Astrocyte of the spinal cord (primary cell): ENCODE results near the gene SULT1A1.
"Not testable (repeated sequence)": the region's sequence is repeated elsewhere in the genome, so short reads cannot be mapped to it uniquely, and the experiment has no call there.

Source experiments
- DNase-seq: peaks from one replicate; pipeline ENCODE4 v3.0.0; 2011; ENCODE audit warnings: low read depth, low spot score
- H3K4me3 ChIP-seq: 2 replicates; pipeline ENCODE4 v1.5.1; 2011; ENCODE audit warnings: low read depth, mild to moderate bottlenecking, low read length, moderate library complexity
- CTCF ChIP-seq: IDR thresholded peaks from 2 replicates; pipeline ENCODE4 v1.5.1; 2012; ENCODE audit warnings: low read depth, mild to moderate bottlenecking, low read length, inconsistent platforms
- in situ Hi-C: cut with HindIII; loops from 2 replicates; pipeline ENCODE4 v1.10.0; 2017; ENCODE audit warnings: low sequenced_read_pairs

Gene SULT1A1

DNA sequence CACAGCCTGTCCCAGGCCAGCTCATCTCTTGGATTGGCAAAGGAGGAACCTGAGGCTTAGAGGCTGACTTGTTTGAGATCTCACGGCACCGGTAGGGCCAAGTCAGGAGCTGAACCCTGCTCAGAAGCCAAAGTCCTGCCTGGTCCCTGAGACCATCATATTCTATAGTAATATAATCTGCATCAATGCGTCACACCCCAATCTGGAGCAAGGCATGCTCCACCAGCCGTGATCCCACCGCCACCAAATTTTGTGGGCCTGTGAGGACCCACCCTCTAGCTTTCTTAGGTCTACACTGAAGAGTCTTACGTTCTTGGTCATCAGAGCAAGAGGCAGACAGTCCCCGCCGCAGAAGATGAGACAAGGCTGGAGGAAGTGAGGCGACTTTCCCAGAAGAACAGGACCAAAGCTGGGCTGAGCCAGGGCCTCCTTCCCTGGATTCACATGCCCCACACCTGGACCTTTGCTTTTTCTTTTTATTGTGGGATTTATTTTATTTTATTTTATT lies 2.7 kb downstream of the SULT1A1 start:
- no peak for TF ChIP-seq CTCF
- in situ Hi-C loops = no loop called here
- DNase-seq = no peak
- no peak overlapping the region for H3K4me3 ChIP-seq

- in situ Hi-C loops = no loop called here
- no peak overlapping the region for H3K4me3 ChIP-seq
- DNase-seq = no peak
- TF ChIP-seq CTCF = no peak
Observed at GRCh38 chr16:28606291-28607115, 3.3 kb downstream of the SULT1A1 start.

GRCh38 chr16:28604186-28604565 lies 5.7 kb downstream of the SULT1A1 start:
- DNase-seq = no peak

GRCh38 chr16:28603381-28604185 lies 6.3 kb downstream of the SULT1A1 start:
- H3K4me3 ChIP-seq = no peak overlapping the region
- in situ Hi-C loops = no loop called here
- TF ChIP-seq CTCF = no peak
- DNase-seq = no peak

More at GRCh38 chr16:28604186-28604565, 5.7 kb downstream of the SULT1A1 start:
- no peak overlapping the region for H3K4me3 ChIP-seq
- in situ Hi-C loops = no loop called here
- no peak for TF ChIP-seq CTCF

GRCh38 chr16:28602529-28602928 lies 7.3 kb downstream of the SULT1A1 start:
- no peak for TF ChIP-seq CTCF
- DNase-seq = no peak
- H3K4me3 ChIP-seq = no peak overlapping the region
- in situ Hi-C loops = no loop called here

GRCh38 chr16:28602062-28602461 lies 7.8 kb downstream of the SULT1A1 start:
- DNase-seq, in situ Hi-C loops, H3K4me3 ChIP-seq: not testable (repeated sequence)

DNA sequence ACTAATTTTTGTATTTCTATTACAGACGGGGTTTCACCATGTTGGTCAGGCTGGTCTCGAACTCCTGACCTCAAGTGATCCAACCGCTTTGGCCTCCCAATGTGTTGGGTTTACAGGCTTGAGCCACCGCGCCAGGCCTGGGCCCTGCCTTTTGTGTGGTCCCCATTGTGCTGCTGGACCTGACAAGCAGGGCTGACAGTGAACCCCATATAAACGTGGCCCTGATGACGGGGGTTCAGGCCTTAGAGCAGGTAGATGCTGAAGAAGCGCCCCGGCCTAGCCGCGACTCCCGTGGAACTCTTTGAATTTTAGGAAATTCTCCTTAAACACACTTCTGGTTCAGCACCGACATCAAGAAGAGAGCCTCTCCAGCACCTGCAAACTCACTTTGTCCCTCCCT lies 8.3 kb downstream of the SULT1A1 start:
- in situ Hi-C loops, DNase-seq, H3K4me3 ChIP-seq: not testable (repeated sequence)

- DNase-seq, H3K4me3 ChIP-seq, in situ Hi-C loops: not testable (repeated sequence)
Observed at GRCh38 chr16:28600965-28601364, 8.9 kb downstream of the SULT1A1 start.

DNA sequence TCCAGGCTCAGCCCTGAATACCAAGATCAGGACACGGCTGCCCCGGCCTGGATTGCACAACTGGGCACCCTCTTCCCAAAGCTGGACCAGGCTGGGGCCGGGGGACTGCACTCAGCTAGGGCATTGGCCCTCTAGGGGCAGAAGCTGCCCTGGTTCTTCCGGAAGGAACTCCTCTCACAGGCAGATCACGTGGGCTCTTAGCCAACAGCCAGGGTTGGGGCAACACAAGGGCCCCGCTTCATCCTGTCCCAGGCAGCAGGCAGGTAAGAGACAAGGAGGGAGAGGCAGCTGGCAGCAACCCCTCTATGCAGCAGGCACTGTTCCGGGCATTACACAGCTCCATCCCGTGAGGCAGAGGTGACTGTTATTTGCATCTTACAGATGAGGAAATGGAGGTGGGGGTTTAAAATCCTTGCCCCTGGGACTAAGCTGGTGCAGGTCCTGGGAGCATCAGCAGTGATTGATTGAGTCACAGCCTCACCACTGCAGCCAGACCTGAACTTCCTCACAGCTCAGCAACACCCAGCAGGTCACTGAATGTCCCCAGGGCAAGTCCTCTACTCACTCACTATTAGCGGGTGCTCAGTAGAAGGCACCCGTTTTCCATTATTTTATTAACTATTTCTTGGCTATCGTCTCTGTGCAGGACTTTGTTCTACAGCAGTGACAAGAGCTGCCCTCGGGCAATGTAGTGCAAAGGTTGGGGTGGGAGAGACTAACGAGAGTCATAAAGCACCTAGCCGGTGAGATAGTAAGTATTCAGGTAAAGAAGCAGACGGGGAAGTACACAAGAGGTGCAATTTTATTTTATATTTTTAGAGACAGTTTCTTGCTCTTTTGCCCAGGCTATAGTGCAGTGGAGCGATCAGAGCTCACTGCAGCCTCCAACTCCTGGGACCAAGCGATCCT lies 10.2 kb downstream of the SULT1A1 start:
- in situ Hi-C loops, H3K4me3 ChIP-seq, DNase-seq: not testable (repeated sequence)
